PFSK-1 (cell line): ENCODE data around the gene BAIAP2L1.

Experiments
- POLR2AphosphoS5 ChIP-seq: IDR thresholded peaks from 2 replicates; pipeline ENCODE4 v1.6.1; 2012; ENCODE audit warnings: low read depth, mild to moderate bottlenecking, control low read depth, low read length, moderate library complexity
- SIN3A ChIP-seq: IDR thresholded peaks from 2 replicates; pipeline ENCODE4 v1.6.1; 2012; ENCODE audit warnings: mild to moderate bottlenecking, low read length, moderate library complexity, borderline replicate concordance; ENCODE audit not compliant: insufficient read depth

DNA sequence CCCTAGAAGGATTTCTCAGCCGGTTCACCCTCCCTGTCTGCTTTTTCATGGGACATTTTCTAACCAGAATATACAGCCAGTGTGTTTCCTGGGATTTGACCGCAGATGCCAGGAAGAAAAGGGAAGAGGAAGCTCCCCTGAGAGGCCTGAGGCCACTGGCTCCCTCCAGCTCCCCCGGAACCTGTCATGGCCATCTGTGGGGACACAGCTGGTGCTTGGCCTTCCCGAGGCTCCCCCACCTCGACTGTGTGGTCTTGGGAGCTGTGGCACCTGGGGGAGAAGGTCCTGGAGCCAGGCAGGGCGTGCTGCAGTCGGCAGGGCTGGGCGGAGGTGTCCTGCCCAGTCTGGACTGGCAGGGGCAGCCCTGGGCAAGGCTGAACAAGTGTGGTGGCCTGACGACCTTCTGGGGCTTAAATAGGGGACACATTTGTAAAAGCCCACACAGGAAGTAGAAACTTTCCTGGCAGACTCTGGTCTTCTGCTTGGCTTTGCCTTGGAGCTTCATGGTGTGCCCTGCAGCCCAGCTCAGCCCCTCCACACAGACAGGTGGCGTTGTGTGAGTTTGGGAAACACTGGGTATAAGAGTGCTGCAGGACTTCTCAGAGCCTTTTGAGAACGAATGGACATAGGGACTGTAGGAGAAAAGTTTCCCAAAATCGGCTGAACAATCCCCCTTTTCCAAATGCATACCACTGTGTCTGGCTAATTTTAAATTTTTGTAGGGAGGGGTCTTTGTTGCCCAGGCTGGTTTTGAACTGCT, 112.6 kb downstream of the BAIAP2L1 start:
- TF ChIP-seq POLR2AphosphoS5 (no peak), SIN3A (no peak)
